Bronchial epithelial cell (primary cell): ENCODE measurements around the gene TENM4. TPM values are rescaled to one million over a fixed set of nuclear protein-coding genes. Genes with fewer than 3 reads are reported as not detected.

Experiments
- DNase-seq: peaks from one replicate; pipeline ENCODE4 v3.0.0-alpha.2; 2010; ENCODE audit warnings: low read depth
- FAIRE-seq: peaks from 2 replicates; lab custom pipeline; 2011; peaks lifted over from hg19 to GRCh38; lab: Jason Lieb, UNC
- H3K27me3 ChIP-seq: 2 replicates; pipeline ENCODE4 v1.5.1; 2011; ENCODE audit warnings: low read length; ENCODE audit not compliant: control insufficient read depth, insufficient read depth
- H3K36me3 ChIP-seq: 2 replicates; pipeline ENCODE4 v1.5.1; 2011; ENCODE audit warnings: low read length; ENCODE audit not compliant: control insufficient read depth, insufficient read depth
- H3K4me3 ChIP-seq: 2 replicates; pipeline ENCODE4 v1.5.1; 2011; ENCODE audit warnings: mild to moderate bottlenecking, low read depth, low read length, control low read depth
- CTCF ChIP-seq: IDR thresholded peaks from 2 replicates; pipeline ENCODE4 v1.5.1; 2011; ENCODE audit warnings: mild to moderate bottlenecking, moderate library complexity, low read length, control low read depth, inconsistent platforms; ENCODE audit not compliant: insufficient read depth, severe bottlenecking
- total RNA-seq: library from RNA; depleted of rRNA; stranded (reverse); fragments of >200 nt; gene quantifications from 2 replicates; pipeline ENCODE4 v1.2.1, GENCODE V29; 2014

The TENM4 gene
- total RNA-seq, 1 donor from 2014 or later, result 6.1 TPM

- Histone ChIP-seq H3K36me3 (no peaks in the 10 kb centered on the region), H3K4me3 (no peak overlapping the region), H3K27me3 (no peaks in the 10 kb centered on the region)
- TF ChIP-seq CTCF, result no peak
- FAIRE-seq (no peak), DNase-seq (peak; percentile 54)
Measured at GRCh38 chr11:79200398-79201070, 240.3 kb downstream of the TENM4 start.

- FAIRE-seq, result no peak
- TF ChIP-seq CTCF, result no peak
- Histone ChIP-seq H3K27me3 (no peaks in the 10 kb centered on the region), H3K4me3 (no peak overlapping the region), H3K36me3 (no peaks in the 10 kb centered on the region)
- DNase-seq, result no peak
Measured at GRCh38 chr11:79199729-79200354, 241.0 kb downstream of the TENM4 start.

GRCh38 chr11:79198898-79199250, 242.0 kb downstream of the TENM4 start:
- no peaks in the 10 kb centered on the region for H3K27me3 ChIP-seq
- H3K36me3 ChIP-seq, result no peaks in the 10 kb centered on the region
- peak; percentile 52 for FAIRE-seq
- no peak overlapping the region for H3K4me3 ChIP-seq
- DNase-seq, result peak; percentile 70
- TF ChIP-seq CTCF, result no peak

- no peak for TF ChIP-seq CTCF
- FAIRE-seq (no peak), DNase-seq (no peak)
- H3K36me3 ChIP-seq, result no peaks in the 10 kb centered on the region
- no peaks in the 10 kb centered on the region for H3K27me3 ChIP-seq
- H3K4me3 ChIP-seq, result no peak overlapping the region
Measured at GRCh38 chr11:79198203-79198897, 242.5 kb downstream of the TENM4 start.

GRCh38 chr11:79196950-79197349, 243.9 kb downstream of the TENM4 start:
- no peak overlapping the region for H3K4me3 ChIP-seq
- no peaks in the 10 kb centered on the region for H3K27me3 ChIP-seq
- DNase-seq (peak; percentile 88), FAIRE-seq (no peak)
- TF ChIP-seq CTCF, result no peak
- no peaks in the 10 kb centered on the region for H3K36me3 ChIP-seq
